Thymus (tissue), 11 donors: Measurements from ENCODE around the gene RAD23B. TPM values are rescaled to one million over a fixed set of nuclear protein-coding genes. Genes with fewer than 3 reads are reported as not detected.

Experiments
- DNase-seq, 9 donors: peaks; one replicate each; pipeline ENCODE4 v3.0.0-alpha.2; 2013; ENCODE audit warnings: low spot score in 9 of 9, low read depth in 6 of 9, missing footprints in 1 of 9
- H3K27ac ChIP-seq, 2 donors: one replicate each; pipeline ENCODE4 v1.5.1; 2013; ENCODE audit warnings: control low read depth in 1 of 2, low read depth in 1 of 2, low read length in 1 of 2, mild to moderate bottlenecking in 1 of 2, moderate library complexity in 1 of 2
- H3K27me3 ChIP-seq, 2 donors: one replicate each; pipeline ENCODE4 v1.5.1; 2013; ENCODE audit warnings: low read length in 1 of 2; ENCODE audit not compliant: control insufficient read depth in 2 of 2, insufficient read depth in 1 of 2
- H3K36me3 ChIP-seq, 2 donors: one replicate each; pipeline ENCODE4 v1.5.1; 2013; ENCODE audit warnings: low read length in 1 of 2, mild to moderate bottlenecking in 1 of 2, moderate library complexity in 1 of 2; ENCODE audit not compliant: control insufficient read depth in 2 of 2, insufficient read depth in 2 of 2
- H3K4me1 ChIP-seq, 2 donors: one replicate each; pipeline ENCODE4 v1.5.1; 2013; ENCODE audit warnings: low read length in 2 of 2; ENCODE audit not compliant: control insufficient read depth in 2 of 2, insufficient read depth in 2 of 2
- H3K4me3 ChIP-seq, 2 donors: one replicate each; pipeline ENCODE4 v1.5.1; 2013; ENCODE audit warnings: low read length in 2 of 2, control low read depth in 1 of 2, mild to moderate bottlenecking in 1 of 2
- H3K9me3 ChIP-seq, 2 donors: one replicate each; pipeline ENCODE4 v1.5.1; 2013; ENCODE audit warnings: low read length in 1 of 2, mild to moderate bottlenecking in 1 of 2; ENCODE audit not compliant: control insufficient read depth in 2 of 2, insufficient read depth in 1 of 2
- WGBS: extraction: QIAGEN DNeasy Blood & Tissue Kit; methylation state at CpG from one replicate; pipeline ENCODE4 v1.1.7; 2013; 5-methylcytosine and 5-hydroxymethylcytosine counted together
- polyA plus RNA-seq: library from polyadenylated mRNA; stranded (reverse); fragments of 200-250 nt; gene quantifications from one replicate; pipeline ENCODE4 v1.2.3, GENCODE V29; 2013
- total RNA-seq: library from RNA; stranded (reverse); fragments of 120-200 nt; gene quantifications from one replicate; pipeline ENCODE4 v1.2.4, GENCODE V29; 2013
- donor health status: healthy.

The RAD23B gene
- total and polyA plus RNA-seq, 2 donors = 40.7 to 51.4 TPM

DNA sequence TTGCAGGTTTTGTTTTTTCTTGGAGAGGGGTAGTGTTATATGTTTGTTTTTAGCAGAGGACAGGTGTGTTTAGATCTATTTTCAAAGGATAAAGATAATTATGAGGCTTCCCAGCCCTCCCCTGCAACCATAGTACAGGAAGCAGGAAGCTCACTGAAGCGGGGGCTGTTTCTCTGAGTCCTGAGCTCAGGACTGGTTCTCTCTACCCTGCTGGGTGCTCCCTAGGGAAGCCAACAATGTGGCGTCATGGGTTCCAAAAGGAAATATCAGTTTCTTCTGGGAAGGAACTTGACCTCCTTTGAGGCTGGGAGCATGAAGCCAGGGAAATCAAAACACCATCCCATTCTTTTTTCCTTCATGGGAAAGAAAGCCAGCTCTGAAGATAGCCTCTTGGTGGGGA is 62.2 kb downstream of the RAD23B start:
- H3K4me3 ChIP-seq = no peak overlapping the region
- DNase-seq = peak in 2 of 9 donors; percentile 8 to 39
- no peaks in the 10 kb centered on the region for H3K36me3 ChIP-seq
- peaks cover 11 to 12% of the 10 kb centered on the region in 2 donors for H3K4me1 ChIP-seq
- H3K27me3 ChIP-seq = no peaks in the 10 kb centered on the region
- H3K9me3 ChIP-seq = no peaks in the 10 kb centered on the region
- 52% methylated on average over 2 of the region's 2 CpGs for WGBS
- no peak overlapping the region for H3K27ac ChIP-seq

DNA sequence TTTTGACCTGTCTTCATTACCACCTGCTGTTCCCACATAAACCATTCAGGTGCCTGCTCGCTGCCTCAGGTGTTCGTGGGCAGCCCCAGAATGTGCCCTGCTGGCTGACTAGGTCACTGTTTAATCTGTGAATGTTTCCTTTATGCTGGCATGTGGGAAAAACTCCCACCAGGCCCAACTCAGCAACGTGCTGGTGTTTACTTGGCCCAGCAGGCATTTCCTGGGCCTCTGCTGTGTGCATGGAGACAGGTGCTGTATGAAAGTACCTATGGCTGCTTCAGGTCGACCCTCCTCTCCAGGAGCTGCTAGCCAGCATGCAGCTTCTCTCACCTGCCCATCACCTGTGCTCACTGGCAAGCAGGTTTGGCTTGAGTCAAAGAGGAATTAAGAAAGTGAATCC is 65.8 kb downstream of the RAD23B start:
- no peaks in the 10 kb centered on the region for H3K36me3 ChIP-seq
- no peaks in the 10 kb centered on the region for H3K9me3 ChIP-seq
- no peak overlapping the region for H3K27ac ChIP-seq
- WGBS = 63% methylated on average over 4 of the region's 4 CpGs
- no peak overlapping the region for H3K4me3 ChIP-seq
- no peaks in the 10 kb centered on the region for H3K27me3 ChIP-seq
- peaks cover 9 to 12% of the 10 kb centered on the region in 2 donors for H3K4me1 ChIP-seq
- no peak for DNase-seq

DNA sequence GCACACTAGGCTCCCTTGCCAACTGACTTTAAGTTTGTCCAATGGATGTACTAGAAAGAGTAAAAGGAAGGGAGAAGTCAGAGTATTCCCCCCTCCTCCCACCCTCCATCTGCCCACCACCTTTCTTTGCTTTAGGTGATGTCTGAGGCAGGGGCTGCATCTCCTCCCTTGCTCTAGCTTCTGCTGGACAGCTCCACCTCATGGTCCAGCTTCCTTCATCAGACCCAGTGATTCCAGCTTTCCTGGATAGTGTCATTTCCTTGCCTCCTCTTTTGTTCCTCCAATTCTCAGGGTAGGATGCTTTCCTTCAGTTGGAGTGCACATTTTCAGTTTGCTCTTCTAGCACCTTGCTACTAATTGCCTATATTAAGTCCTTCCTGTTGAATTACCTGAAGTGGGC is 67.4 kb downstream of the RAD23B start:
- Histone ChIP-seq H3K9me3 (no peaks in the 10 kb centered on the region), H3K27ac (no peak overlapping the region), H3K36me3 (no peaks in the 10 kb centered on the region), H3K4me1 (peaks cover 2% of the 10 kb centered on the region in 2 donors), H3K27me3 (no peaks in the 10 kb centered on the region), H3K4me3 (no peak overlapping the region)
- DNase-seq = no peak

DNA sequence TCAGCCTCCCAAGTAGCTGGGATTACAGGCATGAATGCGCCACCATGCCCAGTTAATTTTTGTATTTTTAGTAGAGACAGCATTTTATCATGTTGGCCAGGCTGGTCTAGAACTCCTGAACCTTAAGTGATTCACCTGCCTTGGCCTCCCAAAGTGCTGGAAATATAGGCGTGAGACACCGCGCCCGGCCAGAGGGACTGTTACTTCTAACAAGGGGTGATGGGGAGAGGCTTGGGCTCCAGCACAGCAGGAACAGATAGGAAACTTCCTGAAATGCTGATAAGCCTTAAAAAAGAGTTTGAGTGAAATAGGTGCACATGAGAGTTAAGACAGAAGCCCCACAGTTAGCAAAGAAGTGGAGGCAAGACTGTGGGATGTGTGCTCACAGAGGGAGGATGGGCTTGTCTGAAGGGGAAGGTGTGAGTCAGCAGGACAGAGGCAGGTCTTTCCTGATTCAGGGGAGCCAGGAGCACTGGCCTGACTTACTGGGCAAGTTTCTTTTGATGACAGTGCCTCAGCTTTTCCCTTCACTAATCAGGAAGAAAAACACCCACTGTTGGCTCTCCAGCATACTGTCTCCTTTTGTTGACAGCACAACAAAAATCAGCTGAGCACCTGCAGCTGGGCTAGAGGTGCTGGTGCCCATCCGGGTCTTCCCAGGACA is 68.4 kb downstream of the RAD23B start:
- H3K27me3 ChIP-seq = no peaks in the 10 kb centered on the region
- no peaks in the 10 kb centered on the region for H3K9me3 ChIP-seq
- WGBS = 93% methylated on average over 6 of the region's 6 CpGs
- DNase-seq = no peak
- no peaks in the 10 kb centered on the region for H3K36me3 ChIP-seq
- H3K27ac ChIP-seq = no peak overlapping the region
- H3K4me3 ChIP-seq = no peak overlapping the region
- no peaks in the 10 kb centered on the region for H3K4me1 ChIP-seq

DNA sequence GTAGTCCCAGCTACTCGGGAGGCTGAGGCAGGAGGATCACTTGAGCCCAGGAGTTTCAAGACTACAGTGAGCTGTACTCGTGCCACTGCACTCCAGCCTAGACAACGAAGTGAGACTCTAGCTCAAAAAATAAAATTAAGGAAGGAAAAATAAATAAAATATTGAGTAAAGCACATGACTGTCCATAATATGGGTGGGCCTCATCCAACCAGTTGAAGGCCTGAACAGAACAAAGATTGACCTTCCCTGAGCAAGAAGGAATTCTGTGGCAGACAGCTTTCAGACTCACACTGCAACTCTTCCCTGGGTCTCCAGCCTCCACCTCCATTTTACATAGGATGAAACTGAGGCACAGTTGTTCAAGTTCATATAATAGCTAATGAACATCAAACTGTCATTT is 72.3 kb downstream of the RAD23B start:
- H3K4me3 ChIP-seq = no peak overlapping the region
- no peak for DNase-seq
- 88% methylated on average over 3 of the region's 3 CpGs for WGBS
- no peaks in the 10 kb centered on the region for H3K36me3 ChIP-seq
- no peaks in the 10 kb centered on the region for H3K27me3 ChIP-seq
- no peaks in the 10 kb centered on the region for H3K4me1 ChIP-seq
- H3K9me3 ChIP-seq = no peaks in the 10 kb centered on the region
- H3K27ac ChIP-seq = no peak overlapping the region

DNA sequence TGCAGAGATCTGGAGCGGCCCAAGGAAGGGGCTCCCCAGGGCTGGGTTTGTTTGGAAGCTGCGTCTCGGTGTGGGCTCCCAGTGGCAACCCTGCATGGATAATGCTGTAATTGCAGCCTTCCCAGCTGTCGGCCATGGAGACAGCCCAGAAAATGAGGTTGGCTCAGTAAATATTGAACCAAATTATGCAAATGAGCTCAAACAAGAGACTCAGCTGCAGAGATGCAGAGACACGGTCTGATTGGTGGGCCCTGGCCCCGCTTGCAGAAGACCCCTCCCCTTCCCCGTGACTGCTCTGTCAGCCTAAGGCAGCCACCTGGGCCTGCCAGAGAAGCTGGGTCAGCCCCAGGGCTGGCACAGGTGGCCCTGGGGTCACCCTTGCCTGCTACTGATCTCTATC is 75.9 kb downstream of the RAD23B start:
- 94% methylated on average over 7 of the region's 7 CpGs for WGBS
- DNase-seq = no peak
- Histone ChIP-seq H3K4me3 (no peak overlapping the region), H3K27ac (no peak overlapping the region), H3K36me3 (no peaks in the 10 kb centered on the region), H3K9me3 (no peaks in the 10 kb centered on the region), H3K27me3 (no peaks in the 10 kb centered on the region), H3K4me1 (no peaks in the 10 kb centered on the region)

DNA sequence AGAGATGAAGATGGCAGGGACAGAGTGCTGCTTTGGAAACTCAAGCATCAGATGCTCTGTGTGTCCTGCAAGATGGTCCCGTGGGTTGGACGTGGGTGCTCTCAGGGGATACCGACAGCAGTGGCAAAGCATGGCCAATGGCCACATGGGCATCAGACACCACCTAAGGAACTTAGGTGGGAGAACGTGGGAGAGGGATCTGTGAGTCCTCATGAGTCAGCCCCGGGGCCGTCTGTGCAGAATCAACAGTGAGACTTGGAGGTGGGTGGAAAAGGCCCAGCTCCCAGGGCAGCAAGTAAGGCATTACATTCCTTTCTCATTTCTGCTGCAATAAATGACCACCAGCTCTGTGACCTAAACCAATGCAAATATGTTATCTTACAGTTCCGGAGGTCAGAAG is 77.0 kb downstream of the RAD23B start:
- Histone ChIP-seq H3K4me3 (no peak overlapping the region), H3K9me3 (no peaks in the 10 kb centered on the region), H3K27me3 (no peaks in the 10 kb centered on the region), H3K27ac (no peak overlapping the region), H3K4me1 (no peaks in the 10 kb centered on the region), H3K36me3 (no peaks in the 10 kb centered on the region)
- DNase-seq = no peak
- 81% methylated on average over 7 of the region's 7 CpGs for WGBS

DNA sequence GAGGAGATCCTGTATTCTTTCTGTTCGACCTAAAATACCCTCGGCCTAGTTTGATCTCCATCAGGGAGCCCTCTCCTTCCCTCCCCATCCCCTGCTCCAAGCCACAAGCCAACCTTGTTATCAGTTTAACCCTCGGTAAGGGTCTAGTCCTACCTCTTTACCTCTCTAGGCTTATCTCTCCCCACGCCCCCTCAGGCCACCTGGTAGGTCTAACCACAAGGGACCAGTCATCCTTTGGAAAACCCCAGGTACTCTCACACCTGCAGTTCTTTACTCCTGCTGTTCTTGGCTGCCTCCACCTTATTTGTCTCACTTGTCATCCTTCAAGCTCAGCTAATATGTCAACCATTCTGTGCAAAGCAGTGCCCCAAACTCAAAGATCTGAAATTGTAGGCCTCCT is 78.7 kb downstream of the RAD23B start:
- Histone ChIP-seq H3K4me1 (no peaks in the 10 kb centered on the region), H3K27me3 (no peaks in the 10 kb centered on the region), H3K36me3 (no peaks in the 10 kb centered on the region), H3K9me3 (no peaks in the 10 kb centered on the region), H3K4me3 (no peak overlapping the region), H3K27ac (no peak overlapping the region)
- 85% methylated on average over 4 of the region's 4 CpGs for WGBS
- peak in 1 of 9 donors; percentile 15 for DNase-seq

DNA sequence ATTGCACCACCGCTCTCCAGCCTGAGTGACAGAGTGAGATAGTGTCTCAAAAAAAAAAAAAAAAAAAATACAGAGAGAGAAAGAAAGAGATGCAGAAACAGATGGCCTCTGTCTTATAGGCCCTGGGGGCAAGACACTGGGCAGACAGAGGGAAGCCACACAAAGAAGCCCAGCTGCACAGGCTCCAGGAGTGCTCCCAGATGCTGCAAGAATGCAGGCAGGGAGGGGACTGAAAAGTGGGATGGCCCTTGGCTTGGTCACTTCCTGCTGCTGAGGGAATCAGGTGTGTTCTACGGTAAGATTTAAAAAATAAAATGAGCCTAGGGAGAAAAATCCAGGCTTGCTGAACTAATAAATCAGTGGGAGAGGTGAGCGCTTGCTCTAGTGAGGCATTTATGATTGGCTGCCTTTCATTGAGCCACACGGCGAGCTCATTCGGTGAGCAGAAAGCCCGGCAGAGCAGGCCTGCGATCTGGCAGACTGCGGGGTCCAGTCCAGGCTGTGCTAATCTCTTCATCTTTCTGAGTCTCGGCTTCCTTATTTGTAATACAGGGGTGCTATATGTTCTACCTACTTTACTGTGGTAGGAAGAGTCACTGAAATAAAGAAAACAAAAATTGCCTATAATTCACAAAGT is 80.6 kb downstream of the RAD23B start:
- 95% methylated on average over 10 of the region's 10 CpGs for WGBS
- Histone ChIP-seq H3K36me3 (no peaks in the 10 kb centered on the region), H3K9me3 (no peaks in the 10 kb centered on the region), H3K4me1 (no peaks in the 10 kb centered on the region), H3K4me3 (no peak overlapping the region), H3K27me3 (no peaks in the 10 kb centered on the region), H3K27ac (no peak overlapping the region)
- no peak for DNase-seq
